ENCODE data around the gene CFAP57.

GRCh38 chr1:43235040-43235439, 62.9 kb downstream of the CFAP57 start:
- TF ChIP-seq EP300 (conservative IDR thresholded peaks at IDR 0.05; ENCODE audit: poor library complexity, severe bottlenecking): no peak
- no peak for TF ChIP-seq CTCF (IDR thresholded peaks at IDR 0.05; ENCODE audit: poor library complexity, severe bottlenecking)
- TF ChIP-seq RAD21 (conservative IDR thresholded peaks at IDR 0.05): no peak

All from neural cell (in vitro differentiated cells).